Activated naive CD8-positive, alpha-beta T cell treated with anti-CD3 and anti-CD28 coated beads for 36 hours (primary cell): ENCODE data around the gene FHIT. TPM values are rescaled to one million over a fixed set of nuclear protein-coding genes. Genes with fewer than 3 reads are reported as not detected.

Experiments
- DNase-seq: peaks from one replicate; pipeline ENCODE4 v3.0.0; 2021
- H3K27ac Mint-ChIP-seq: one replicate; pipeline ENCODE4 v1.8.0; 2022; ENCODE audit warnings: mild to moderate bottlenecking, moderate library complexity, mixed read lengths
- H3K27me3 Mint-ChIP-seq: one replicate; pipeline ENCODE4 v1.8.0; 2022; ENCODE audit warnings: mild to moderate bottlenecking, mixed read lengths
- H3K36me3 Mint-ChIP-seq: one replicate; pipeline ENCODE4 v1.8.0; 2021; ENCODE audit warnings: mild to moderate bottlenecking, mixed read lengths
- H3K4me1 Mint-ChIP-seq: one replicate; pipeline ENCODE4 v1.8.0; 2021; ENCODE audit warnings: mixed read lengths
- H3K4me3 Mint-ChIP-seq: one replicate; pipeline ENCODE4 v1.8.0; 2022; ENCODE audit warnings: mild to moderate bottlenecking, moderate library complexity, mixed read lengths
- H3K9me3 Mint-ChIP-seq: one replicate; pipeline ENCODE4 v1.8.0; 2022; ENCODE audit warnings: mixed read lengths
- total RNA-seq, 2 experiments: library from RNA; stranded (reverse); gene quantifications; one replicate each; pipeline ENCODE4 v1.2.3, GENCODE V29; 2021

The FHIT gene
- total RNA-seq, 2 experiments from 2014 or later: 8.6 to 9.0 TPM

DNA sequence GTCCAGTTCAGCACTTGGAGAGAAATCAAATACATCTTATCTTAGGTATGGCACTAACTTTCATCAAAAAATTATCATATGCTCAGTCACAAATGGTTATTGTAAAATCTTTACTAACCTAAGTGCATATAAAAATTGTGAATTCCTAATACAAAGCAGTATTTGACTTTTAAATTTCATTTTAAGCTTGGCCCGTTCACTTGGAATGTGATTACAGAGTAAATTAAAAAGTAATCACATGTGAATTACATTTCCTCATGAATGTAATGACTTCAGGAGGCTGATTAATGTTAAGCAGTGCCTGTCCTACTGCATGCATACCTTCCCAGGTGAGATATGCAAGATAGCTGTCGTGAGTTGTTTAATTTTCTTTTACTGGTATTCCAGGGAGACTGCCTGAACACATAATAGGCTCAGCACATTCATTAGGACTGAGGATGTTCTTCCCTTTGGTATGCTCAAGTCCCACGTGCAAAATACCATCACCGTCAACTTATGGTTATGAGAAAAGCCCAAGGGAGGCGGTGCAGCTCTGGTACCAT, 1053.0 kb downstream of the FHIT start:
- Mint-ChIP-seq H3K4me1 (peaks cover 1% of the 10 kb centered on the region), H3K9me3 (peaks cover 10% of the 10 kb centered on the region), H3K27me3 (no peaks in the 10 kb centered on the region), H3K4me3 (no peak overlapping the region), H3K27ac (no peak overlapping the region), H3K36me3 (peaks cover 5% of the 10 kb centered on the region)
- DNase-seq: no peak

- Mint-ChIP-seq H3K4me3 (no peak overlapping the region), H3K4me1 (peaks cover 20% of the 10 kb centered on the region), H3K9me3 (peaks cover 10% of the 10 kb centered on the region), H3K27me3 (no peaks in the 10 kb centered on the region), H3K36me3 (peaks cover 9% of the 10 kb centered on the region), H3K27ac (peak overlapping the region; percentile 12)
- peak; percentile 11 for DNase-seq
These were observed 1058.7 kb downstream of the FHIT start for GRCh38 chr3:60192297-60193114.

DNA sequence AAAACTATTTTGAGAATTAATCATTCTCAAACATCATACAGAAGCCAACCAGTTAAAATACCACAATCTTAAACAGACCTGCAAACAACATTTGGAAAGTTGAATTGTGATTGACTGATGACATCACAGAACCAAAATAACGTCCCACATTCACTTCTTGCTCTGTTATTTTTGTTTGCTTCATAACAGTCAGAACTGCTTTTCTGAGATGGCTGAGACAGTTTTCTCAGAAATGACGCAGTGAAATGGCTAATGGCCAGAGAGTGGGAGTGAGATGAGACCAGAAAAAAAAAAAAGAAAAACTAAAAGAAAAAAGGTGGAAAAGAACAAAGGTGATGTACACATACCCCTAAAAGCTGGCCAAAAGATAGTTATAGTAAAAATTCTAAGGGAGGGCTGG, 1061.2 kb downstream of the FHIT start:
- H3K4me3 Mint-ChIP-seq: no peak overlapping the region
- peaks cover 20% of the 10 kb centered on the region for H3K4me1 Mint-ChIP-seq
- peaks cover 7% of the 10 kb centered on the region for H3K9me3 Mint-ChIP-seq
- H3K36me3 Mint-ChIP-seq: peaks cover 9% of the 10 kb centered on the region
- no peak for DNase-seq
- H3K27me3 Mint-ChIP-seq: no peaks in the 10 kb centered on the region
- H3K27ac Mint-ChIP-seq: no peak overlapping the region

DNA sequence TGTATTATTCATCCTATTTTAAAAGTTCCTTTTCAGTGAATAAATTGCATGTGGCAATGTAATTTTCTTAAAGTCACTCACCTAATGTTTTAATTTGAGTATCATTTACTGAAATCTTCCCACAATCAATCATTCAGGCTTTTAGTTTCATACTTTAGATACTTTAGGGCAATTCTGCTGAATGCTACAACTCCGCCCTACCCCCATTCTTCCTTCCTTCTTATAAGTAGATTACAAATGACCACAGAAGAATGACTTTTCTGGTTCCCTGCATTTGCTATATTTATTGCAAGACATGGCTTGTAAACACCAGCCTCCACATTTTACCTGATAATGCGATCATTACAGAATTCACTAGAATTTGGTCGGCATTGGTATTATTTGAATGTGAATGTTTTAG, 1061.9 kb downstream of the FHIT start:
- Mint-ChIP-seq H3K9me3 (peaks cover under 1% of the 10 kb centered on the region), H3K36me3 (peaks cover 4% of the 10 kb centered on the region), H3K4me3 (no peak overlapping the region), H3K27ac (no peak overlapping the region), H3K27me3 (no peaks in the 10 kb centered on the region), H3K4me1 (peaks cover 20% of the 10 kb centered on the region)
- no peak for DNase-seq

- Mint-ChIP-seq H3K36me3 (peaks cover 4% of the 10 kb centered on the region), H3K9me3 (no peaks in the 10 kb centered on the region), H3K27me3 (no peaks in the 10 kb centered on the region), H3K27ac (no peak overlapping the region), H3K4me3 (no peak overlapping the region), H3K4me1 (peaks cover 20% of the 10 kb centered on the region)
- DNase-seq: no peak
These were observed 1062.4 kb downstream of the FHIT start for GRCh38 chr3:60188803-60189202.

GRCh38 chr3:60187343-60187742, 1063.9 kb downstream of the FHIT start:
- H3K27me3 Mint-ChIP-seq: no peaks in the 10 kb centered on the region
- no peak for DNase-seq
- H3K4me1 Mint-ChIP-seq: peaks cover 13% of the 10 kb centered on the region
- H3K36me3 Mint-ChIP-seq: peaks cover 4% of the 10 kb centered on the region
- H3K27ac Mint-ChIP-seq: no peak overlapping the region
- H3K9me3 Mint-ChIP-seq: no peaks in the 10 kb centered on the region
- no peak overlapping the region for H3K4me3 Mint-ChIP-seq

DNA sequence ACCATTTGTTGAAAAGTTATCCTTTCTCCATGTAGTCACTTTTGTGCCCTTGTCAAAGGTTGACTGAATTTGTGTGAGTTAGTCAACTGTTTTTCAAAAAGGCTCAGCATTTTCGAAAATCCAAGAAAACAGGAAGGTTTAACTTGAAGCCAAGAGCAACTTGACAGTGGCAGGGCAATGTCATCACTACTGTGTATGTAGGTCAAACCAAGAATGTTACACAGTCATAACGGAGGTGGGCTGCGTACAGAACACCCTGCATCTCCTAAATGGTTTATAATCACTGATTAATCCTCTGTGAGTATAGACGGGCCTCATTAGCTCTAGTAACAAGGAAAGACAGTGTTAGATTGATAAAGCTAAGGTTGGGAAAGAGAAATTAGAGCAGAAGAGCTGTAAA, 1064.9 kb downstream of the FHIT start:
- Mint-ChIP-seq H3K27me3 (no peaks in the 10 kb centered on the region), H3K36me3 (peaks cover 3% of the 10 kb centered on the region), H3K9me3 (no peaks in the 10 kb centered on the region), H3K4me1 (peaks cover 11% of the 10 kb centered on the region), H3K4me3 (no peak overlapping the region), H3K27ac (no peak overlapping the region)
- DNase-seq: no peak

DNA sequence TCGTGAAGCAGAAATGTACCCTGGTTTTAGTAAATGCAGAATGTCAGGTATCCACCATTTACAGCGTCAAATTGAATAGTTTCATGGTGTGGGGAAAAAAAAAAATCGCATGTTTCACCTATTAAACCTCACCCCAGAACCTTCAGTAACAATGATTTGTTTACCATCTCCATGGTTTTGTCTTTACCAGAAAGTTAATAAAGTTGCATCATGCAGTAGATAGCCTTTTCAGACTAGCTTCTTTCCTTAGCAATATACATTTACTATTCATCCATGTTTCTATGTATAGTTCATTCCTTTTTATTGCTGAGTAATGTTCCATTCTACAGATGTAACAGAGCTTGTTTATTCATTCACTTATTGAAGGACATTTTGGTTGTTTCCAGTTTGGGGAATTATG, 1066.1 kb downstream of the FHIT start:
- Mint-ChIP-seq H3K27ac (no peak overlapping the region), H3K4me3 (no peak overlapping the region), H3K36me3 (peaks cover under 1% of the 10 kb centered on the region), H3K4me1 (peaks cover 10% of the 10 kb centered on the region), H3K27me3 (no peaks in the 10 kb centered on the region), H3K9me3 (no peaks in the 10 kb centered on the region)
- DNase-seq: no peak

- no peak for DNase-seq
- Mint-ChIP-seq H3K27ac (no peak overlapping the region), H3K4me3 (no peak overlapping the region), H3K9me3 (no peaks in the 10 kb centered on the region), H3K4me1 (peaks cover 2% of the 10 kb centered on the region), H3K36me3 (no peaks in the 10 kb centered on the region), H3K27me3 (no peaks in the 10 kb centered on the region)
These were observed 1068.6 kb downstream of the FHIT start for GRCh38 chr3:60182697-60183096.

DNA sequence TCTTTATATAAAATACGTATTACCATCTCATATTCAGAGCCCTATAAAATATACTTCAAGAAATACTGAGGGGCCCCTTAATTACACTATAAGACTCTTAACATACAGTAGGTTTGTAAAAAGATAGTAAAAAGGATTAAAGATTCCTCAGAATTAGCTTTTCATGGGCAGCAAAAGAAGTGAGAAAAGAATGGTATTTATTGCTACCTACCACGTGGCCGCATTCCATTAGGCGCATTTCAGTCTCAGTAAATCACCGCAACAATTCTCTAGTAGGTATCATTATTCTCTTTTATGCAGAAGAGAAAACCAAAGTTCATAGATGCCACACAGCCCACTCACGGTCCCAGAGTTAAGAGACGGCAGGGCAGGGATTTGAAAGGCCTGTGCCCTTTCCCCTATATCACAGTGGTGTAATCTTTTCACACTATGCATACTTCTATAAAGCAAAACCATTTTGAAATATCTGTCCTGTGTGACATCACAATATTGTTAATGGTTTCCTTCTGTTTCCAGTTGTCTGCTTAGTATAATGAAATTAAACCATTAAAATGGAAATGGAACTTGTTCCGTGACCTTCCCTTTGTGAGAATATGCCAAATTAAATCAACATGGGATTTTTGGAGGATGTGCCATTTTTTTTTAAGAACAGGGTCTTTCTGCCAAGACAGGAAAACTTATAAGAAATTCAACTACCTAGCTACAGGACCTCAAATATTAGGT, 1072.2 kb downstream of the FHIT start:
- no peaks in the 10 kb centered on the region for H3K9me3 Mint-ChIP-seq
- no peak for DNase-seq
- H3K36me3 Mint-ChIP-seq: no peaks in the 10 kb centered on the region
- no peaks in the 10 kb centered on the region for H3K27me3 Mint-ChIP-seq
- H3K27ac Mint-ChIP-seq: no peak overlapping the region
- H3K4me1 Mint-ChIP-seq: peaks cover 3% of the 10 kb centered on the region
- H3K4me3 Mint-ChIP-seq: no peak overlapping the region

DNA sequence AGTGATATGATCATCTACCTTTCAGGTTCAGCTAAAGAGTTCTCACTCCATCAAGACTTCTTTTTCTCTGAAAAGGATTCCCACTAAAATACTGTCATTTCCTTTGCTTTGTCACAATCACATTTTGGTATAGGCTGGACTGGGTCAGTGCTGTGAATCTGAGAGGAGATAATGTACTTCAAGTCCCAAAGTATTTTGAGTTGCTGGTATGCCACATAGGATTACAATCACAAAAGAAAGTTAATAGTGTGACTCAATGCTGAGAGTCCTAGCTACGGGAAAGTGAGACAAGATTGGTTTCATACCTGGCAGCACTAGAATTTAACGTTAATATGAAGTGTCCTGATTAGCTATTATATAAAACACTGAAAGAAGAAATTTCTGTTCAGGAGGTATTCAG, 1073.5 kb downstream of the FHIT start:
- Mint-ChIP-seq H3K27me3 (no peaks in the 10 kb centered on the region), H3K36me3 (no peaks in the 10 kb centered on the region), H3K4me3 (no peak overlapping the region), H3K9me3 (no peaks in the 10 kb centered on the region), H3K27ac (no peak overlapping the region), H3K4me1 (peaks cover 3% of the 10 kb centered on the region)
- no peak for DNase-seq

GRCh38 chr3:60176614-60177013, 1074.6 kb downstream of the FHIT start:
- H3K4me1 Mint-ChIP-seq: peaks cover 3% of the 10 kb centered on the region
- H3K9me3 Mint-ChIP-seq: no peaks in the 10 kb centered on the region
- H3K27me3 Mint-ChIP-seq: no peaks in the 10 kb centered on the region
- no peak overlapping the region for H3K4me3 Mint-ChIP-seq
- H3K27ac Mint-ChIP-seq: no peak overlapping the region
- DNase-seq: no peak
- H3K36me3 Mint-ChIP-seq: no peaks in the 10 kb centered on the region

- DNase-seq: no peak
- Mint-ChIP-seq H3K27me3 (no peaks in the 10 kb centered on the region), H3K4me3 (no peak overlapping the region), H3K27ac (no peak overlapping the region), H3K4me1 (peaks cover 5% of the 10 kb centered on the region), H3K9me3 (no peaks in the 10 kb centered on the region), H3K36me3 (no peaks in the 10 kb centered on the region)
These were observed 1075.6 kb downstream of the FHIT start for GRCh38 chr3:60175680-60176079.

DNA sequence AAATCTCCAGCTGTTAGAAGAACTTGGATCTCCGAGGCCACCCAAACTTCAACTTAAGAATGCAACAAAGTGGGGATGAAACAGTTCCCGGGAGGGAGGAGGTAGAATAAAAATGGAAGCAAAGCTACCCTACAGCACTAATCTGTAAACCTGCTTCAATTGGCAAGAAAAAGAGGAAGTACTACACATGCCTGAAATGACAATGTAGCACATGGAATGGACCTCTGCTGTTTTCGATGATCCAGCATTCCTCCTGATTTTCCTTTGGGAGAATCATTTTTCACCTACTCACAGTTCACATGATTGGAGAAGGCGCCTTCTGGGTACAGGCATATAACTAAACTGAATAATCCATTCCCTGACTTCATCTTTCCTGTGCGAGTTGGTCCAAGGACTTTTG, 1081.5 kb downstream of the FHIT start:
- DNase-seq: no peak
- Mint-ChIP-seq H3K9me3 (no peaks in the 10 kb centered on the region), H3K4me3 (no peak overlapping the region), H3K27ac (no peak overlapping the region), H3K27me3 (no peaks in the 10 kb centered on the region), H3K36me3 (no peaks in the 10 kb centered on the region), H3K4me1 (peaks cover 4% of the 10 kb centered on the region)

GRCh38 chr3:60167186-60167585, 1084.1 kb downstream of the FHIT start:
- no peaks in the 10 kb centered on the region for H3K9me3 Mint-ChIP-seq
- no peak for DNase-seq
- H3K27me3 Mint-ChIP-seq: no peaks in the 10 kb centered on the region
- H3K4me1 Mint-ChIP-seq: peaks cover 7% of the 10 kb centered on the region
- no peak overlapping the region for H3K4me3 Mint-ChIP-seq
- H3K36me3 Mint-ChIP-seq: no peaks in the 10 kb centered on the region
- H3K27ac Mint-ChIP-seq: no peak overlapping the region
